DMS53 treated with DMSO at 0.1 percent for 48 hours (cell line): ENCODE measurements around the gene TCFL5.

Source experiments
- DNase-seq: peaks from one replicate; lab custom pipeline; 2025; ENCODE audit not compliant: unreplicated experiment; lab: John Stamatoyannopoulos, UW

TCFL5 gene

DNA sequence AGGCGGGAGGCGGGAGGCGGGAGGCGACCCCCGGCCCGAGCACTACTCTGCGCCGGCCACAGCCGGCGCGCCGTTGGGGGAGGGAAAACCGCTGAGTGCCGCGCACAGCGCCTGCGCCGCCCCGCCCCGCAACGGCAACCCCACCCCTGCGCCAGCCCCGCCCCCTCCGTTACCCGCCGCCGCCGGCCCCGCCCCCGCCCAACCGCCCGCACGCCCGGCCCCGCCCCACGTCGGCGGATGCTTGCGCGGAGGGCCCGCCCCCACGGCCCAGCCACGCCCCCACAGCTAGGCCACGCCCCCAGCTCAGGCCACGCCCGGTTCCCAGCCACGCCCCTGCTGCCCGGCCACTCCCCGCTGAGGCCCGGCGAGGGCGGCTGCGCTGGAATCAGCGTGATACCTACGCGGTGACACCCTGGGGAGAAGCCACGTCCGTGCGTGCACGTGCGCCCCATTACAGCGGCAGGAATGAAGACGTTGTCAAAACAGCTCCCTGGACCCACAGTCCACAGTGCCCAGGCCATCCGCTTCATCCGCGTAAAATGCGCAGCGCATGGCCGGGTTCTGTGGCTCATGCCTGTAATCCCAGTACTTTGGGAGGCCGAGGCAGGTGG is at the start of gene TCFL5:
TCFL5 (minus strand) TSS at position 97 of the 611 bp plus-strand sequence. CDS start 152 bp downstream, outside the sequence.
- DNase-seq = peak; percentile 59

- DNase-seq = no peak
Measured at GRCh38 chr20:62910777-62911497, 49.3 kb upstream of the TCFL5 start.

DNA sequence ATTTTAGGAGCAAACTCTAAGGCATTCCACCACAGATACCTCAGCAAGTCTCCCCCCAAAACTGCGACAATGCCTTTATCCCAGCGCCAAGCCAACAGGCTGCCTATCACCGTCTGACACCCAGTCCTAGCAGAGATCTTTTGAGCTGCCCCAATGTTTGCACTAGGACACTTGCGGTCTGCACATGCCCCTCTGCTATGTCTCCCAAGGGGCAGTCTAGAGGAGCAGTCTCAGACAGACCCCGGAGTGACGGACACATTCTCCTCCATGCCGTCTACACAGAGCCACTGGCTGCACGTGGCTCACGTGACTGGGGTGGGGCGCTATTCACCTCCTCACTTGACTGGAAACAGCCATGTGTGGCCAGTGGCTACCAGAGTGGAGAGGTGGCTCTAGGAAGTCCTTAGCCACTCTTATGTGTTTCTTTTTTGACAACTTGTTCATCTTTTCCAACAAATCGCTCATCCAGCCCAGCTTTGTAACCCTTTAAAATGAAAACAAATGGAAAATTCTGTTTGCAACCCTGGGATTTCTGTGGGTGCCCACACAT is 48.7 kb upstream of the TCFL5 start:
- no peak for DNase-seq

- peak; percentile 15 for DNase-seq
Measured at GRCh38 chr20:62908971-62909791, 47.6 kb upstream of the TCFL5 start.

GRCh38 chr20:62907384-62908317 is 46.0 kb upstream of the TCFL5 start:
- no peak for DNase-seq

- no peak for DNase-seq
Measured at GRCh38 chr20:62906647-62907375, 45.2 kb upstream of the TCFL5 start.

DNA sequence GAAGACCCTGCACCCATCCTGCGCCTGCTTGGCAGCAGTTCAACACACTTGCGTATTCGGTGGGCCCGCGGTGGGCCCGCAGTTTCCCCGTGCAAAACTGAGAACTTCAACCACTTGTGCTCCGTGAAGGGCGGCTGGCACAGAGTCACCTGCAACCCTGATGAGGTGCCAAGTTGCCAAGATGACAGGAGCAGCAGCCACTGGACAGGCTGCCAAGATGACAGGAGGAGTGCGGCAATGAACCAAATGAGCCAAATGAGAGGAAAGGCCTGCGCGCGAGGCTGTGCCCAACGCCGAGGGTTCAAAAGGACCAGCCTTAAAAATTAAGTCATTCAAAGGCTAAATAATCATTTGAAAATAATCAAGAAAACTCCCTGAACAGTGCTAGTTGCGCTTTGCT is 44.6 kb upstream of the TCFL5 start:
- no peak for DNase-seq

GRCh38 chr20:62905536-62906117 is 44.0 kb upstream of the TCFL5 start:
- no peak for DNase-seq

- no peak for DNase-seq
Measured at GRCh38 chr20:62902926-62903615, 41.4 kb upstream of the TCFL5 start.

- no peak for DNase-seq
Measured at GRCh38 chr20:62901891-62902290, 40.3 kb upstream of the TCFL5 start.

DNA sequence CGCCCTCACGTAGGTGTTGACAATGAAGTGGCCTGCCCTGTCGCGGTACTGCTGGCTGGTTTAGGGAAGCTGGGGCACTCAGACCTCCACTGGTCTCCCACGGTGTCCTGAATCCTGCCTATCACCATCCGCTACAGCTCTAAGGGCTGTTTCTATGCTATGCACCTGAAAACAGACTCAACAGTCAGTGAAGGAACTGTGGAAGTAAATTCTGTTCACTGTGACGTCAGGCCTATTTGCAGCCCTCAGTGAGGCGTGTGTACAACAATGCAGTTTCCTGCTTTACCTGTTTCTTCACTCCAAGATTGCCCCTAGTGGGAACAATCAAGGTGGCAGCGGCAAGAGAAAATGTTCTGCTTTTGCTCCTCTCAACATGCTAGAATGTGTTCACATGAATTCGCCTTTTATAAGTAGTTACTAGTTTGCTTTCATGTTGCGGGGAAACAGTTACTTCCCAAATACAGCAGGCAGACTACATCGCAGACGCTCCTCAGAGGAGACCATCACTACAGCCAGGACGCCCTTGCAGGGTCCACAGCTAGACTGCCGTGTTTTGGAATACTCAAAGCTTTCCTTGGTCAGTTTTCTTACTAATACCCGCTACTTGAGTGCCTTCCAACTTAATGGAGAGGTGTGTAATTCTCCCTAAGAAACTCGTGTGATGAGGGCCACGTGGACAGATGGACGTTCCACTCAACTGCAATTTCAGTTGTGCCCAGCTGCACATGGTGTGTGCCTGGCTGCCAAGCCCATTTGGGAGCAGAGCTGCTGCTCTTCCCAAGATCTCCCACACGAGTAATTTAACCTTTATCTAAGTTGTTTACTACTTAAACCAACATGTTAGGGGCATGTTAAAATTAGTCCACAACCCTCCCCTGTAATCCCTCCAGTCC is 39.3 kb upstream of the TCFL5 start:
- peak; percentile 75 for DNase-seq

- peak; percentile 64 for DNase-seq
Measured at GRCh38 chr20:62900052-62900691, 38.5 kb upstream of the TCFL5 start.

GRCh38 chr20:62899633-62900051 is 38.0 kb upstream of the TCFL5 start:
- no peak for DNase-seq

- no peak for DNase-seq
Measured at GRCh38 chr20:62898970-62899632, 37.5 kb upstream of the TCFL5 start.

DNA sequence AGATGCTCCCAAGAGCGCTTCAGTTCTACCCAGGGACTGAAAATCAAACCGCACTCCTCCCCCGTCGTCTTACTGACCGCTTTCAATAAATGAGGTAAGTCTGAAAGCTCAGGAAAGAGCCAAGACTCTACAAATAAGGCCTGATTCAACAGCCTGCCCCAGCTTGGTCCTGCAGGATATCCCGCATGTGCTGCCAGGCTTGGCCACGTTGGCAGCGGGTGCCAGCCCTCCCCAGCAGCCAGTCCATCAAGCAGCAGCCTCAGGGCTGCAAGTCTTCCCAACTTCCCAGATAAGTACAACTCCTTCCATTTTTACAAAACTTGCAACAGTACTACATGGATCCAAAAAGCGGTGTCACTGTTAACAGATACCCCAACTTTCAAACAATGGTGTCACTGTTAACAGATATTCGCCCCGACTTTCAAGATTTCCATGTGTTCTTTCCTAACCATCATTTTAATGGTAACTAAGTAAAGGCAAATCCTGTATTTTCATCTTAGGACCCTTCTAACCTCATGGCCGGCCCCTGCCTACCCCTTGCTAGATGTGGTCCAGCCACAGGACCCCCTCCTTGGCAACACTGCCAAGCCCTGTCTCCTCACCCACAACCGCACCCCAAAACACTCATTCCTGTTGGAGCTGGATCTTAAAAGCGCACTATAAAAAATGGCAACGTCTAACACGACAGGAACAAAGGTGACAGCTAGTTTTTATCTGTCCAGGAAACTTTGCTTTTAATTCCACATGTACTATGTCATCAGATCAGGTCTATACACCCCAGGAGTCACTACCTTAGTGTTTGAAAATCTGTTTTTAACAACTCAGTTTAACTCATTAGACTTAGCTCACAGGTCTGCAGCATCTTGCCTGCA is 36.7 kb upstream of the TCFL5 start:
- no peak for DNase-seq

GRCh38 chr20:62897666-62898065 is 36.0 kb upstream of the TCFL5 start:
- DNase-seq = no peak
